SH-SY5Y (cell line): ENCODE measurements around the gene RPL32.

Experiments
- GATA2 ChIP-seq: IDR thresholded peaks from 2 replicates; pipeline ENCODE4 v1.6.1; 2011; ENCODE audit warnings: mild to moderate bottlenecking, low read depth, low read length
- GATA3 ChIP-seq: IDR thresholded peaks from 2 replicates; pipeline ENCODE4 v1.6.1; 2011; ENCODE audit warnings: low read depth, mild to moderate bottlenecking, low read length, moderate library complexity

DNA sequence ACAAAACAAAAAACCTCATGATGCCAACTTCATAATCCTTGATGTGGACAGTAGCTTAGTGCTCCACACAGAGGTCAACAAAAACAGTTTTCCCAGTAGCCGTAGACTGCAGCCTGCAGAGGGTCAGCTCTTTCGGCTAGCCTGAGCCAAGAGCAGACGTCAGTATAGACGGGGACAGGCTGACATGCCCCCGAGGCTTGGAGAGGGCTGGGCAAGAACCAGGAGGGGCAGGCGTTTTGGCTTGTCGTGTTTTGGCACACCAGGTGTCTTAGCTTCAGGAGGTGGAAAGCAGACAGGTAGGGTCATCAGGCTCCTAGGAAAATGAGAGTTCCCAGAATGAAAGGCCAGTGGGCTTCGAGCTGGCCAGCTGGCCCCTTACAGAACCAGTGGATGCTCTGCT lies 23.1 kb downstream of the RPL32 start:
- TF ChIP-seq GATA2 (no peak), GATA3 (no peak)
